ENCODE measurements around the gene GRAP2. TPM values are rescaled to one million over a fixed set of nuclear protein-coding genes. Genes with fewer than 3 reads are reported as not detected.

GRAP2 gene
- total and polyA plus RNA-seq, 2 of the 13 experiments (the other 11 are each of a cell fraction or from before 2014, with no cell fraction given), result 0.15 TPM; not detected in 1

DNA sequence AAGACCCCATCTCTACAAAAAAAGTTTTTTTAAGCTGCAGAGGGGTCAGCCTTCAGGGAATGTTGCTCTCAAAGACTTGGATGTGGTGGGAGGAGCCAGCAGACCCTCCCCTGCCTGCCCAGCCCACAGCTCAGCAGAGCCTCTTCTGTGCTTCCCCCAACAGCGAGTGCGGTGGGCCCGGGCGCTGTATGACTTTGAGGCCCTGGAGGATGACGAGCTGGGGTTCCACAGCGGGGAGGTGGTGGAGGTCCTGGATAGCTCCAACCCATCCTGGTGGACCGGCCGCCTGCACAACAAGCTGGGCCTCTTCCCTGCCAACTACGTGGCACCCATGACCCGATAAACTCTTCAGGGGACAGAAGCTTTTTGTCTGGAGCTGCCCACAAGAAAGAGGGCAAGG, 69.9 kb downstream of the GRAP2 start:
- in situ Hi-C loops (cut with HindIII; ENCODE audit: extremely low pct_ligation_motif_present, low pct_unique_long_range_greater_than_20kb) (no loop called here), intact Hi-C loops (cut with micrococcal nuclease; ENCODE audit: unreplicated experiment) (no loop called here)
- H3K36me3 ChIP-seq (replicated peaks in 1 of 2; ENCODE audit: control insufficient read depth in 1 of 2, insufficient read depth in 2 of 2, low read length in 2 of 2), result no peaks in the 10 kb centered on the region
- H3K9me3 ChIP-seq (ENCODE audit: low read length), result no peaks in the 10 kb centered on the region
- H3K79me2 ChIP-seq (ENCODE audit: insufficient read depth, low read length), result no peaks in the 10 kb centered on the region
- 45% methylated on average over 6 of the region's 10 CpGs for WGBS (ENCODE audit: low lambda C conversion rate)
- no peaks in the 10 kb centered on the region for H4K20me1 ChIP-seq (ENCODE audit: insufficient read depth, low read length)
- BruUV-seq (replicated peaks), result no TSS peak
- ChIA-PET CTCF (ENCODE audit: low intra/inter-chr PET ratio, low total read pairs) (no interaction called here), POLR2A (no interaction called here)
- H3K27ac ChIP-seq (ENCODE audit: extremely low read length, insufficient read depth, low read length), result no peak overlapping the region
- no peak for FAIRE-seq
- H2AFZ ChIP-seq (ENCODE audit: low read length), result no peak overlapping the region
- H3K4me3 ChIP-seq (replicated peaks in 1 of 3; ENCODE audit: insufficient read depth in 1 of 3, low read depth in 2 of 3, low read length in 3 of 3), result no peak overlapping the region
- no peak for DNase-seq (ENCODE audit: low spot score)
- peaks cover 8 to 38% of the 10 kb centered on the region in 2 experiments; a peak in 4 of 5 replicates for H3K27me3 ChIP-seq (ENCODE audit: control insufficient read depth in 1 of 2, insufficient read depth in 2 of 2, low read length in 2 of 2)
- no peaks in the 10 kb centered on the region for H3K4me1 ChIP-seq (ENCODE audit: insufficient read depth, low read length)
- no peak for TF ChIP-seq CBX2 (IDR thresholded peaks at IDR 0.05; ENCODE audit: low read depth, low read length)
- TF ChIP-seq CBX2 (CRISPR knock-in tag; IDR thresholded peaks at IDR 0.05; ENCODE audit: low read depth), result no peak
- no peak for TF ChIP-seq ZNF121 (CRISPR knock-in tag; IDR thresholded peaks at IDR 0.05)
- no peak for TF ChIP-seq SOX13 (IDR thresholded peaks at IDR 0.05)
- TF ChIP-seq SOX13 (CRISPR knock-in tag; conservative IDR thresholded peaks at IDR 0.05 in 1 of 2, IDR thresholded peaks at IDR 0.05 in 1 of 2), result no peak
- TF ChIP-seq TERF1 (CRISPR knock-in tag; IDR thresholded peaks at IDR 0.05), result no peak
- TF ChIP-seq RCOR2 (CRISPR knock-in tag; IDR thresholded peaks at IDR 0.05), result no peak
- no peak for TF ChIP-seq MTERF4 (CRISPR knock-in tag; IDR thresholded peaks at IDR 0.05)
- H3K4me2 ChIP-seq (ENCODE audit: low read depth, low read length), result no peak overlapping the region
- ATAC-seq, result no peak
- no peak overlapping the region for H3K9ac ChIP-seq (ENCODE audit: insufficient read depth, low read depth, low read length)

Measured in HepG2 (cell line).